Urothelium cell line (cell line): ENCODE data around the gene LRRC71.

Source experiments
- DNase-seq: peaks from one replicate; pipeline ENCODE4 v3.0.0; 2011; ENCODE audit warnings: low spot score, mixed read lengths
- FAIRE-seq: peaks from 2 replicates; lab custom pipeline; 2011; peaks lifted over from hg19 to GRCh38; lab: Jason Lieb, UNC

The LRRC71 gene

GRCh38 chr1:156943756-156944155 lies 23.3 kb downstream of the LRRC71 start:
- FAIRE-seq (no peak), DNase-seq (no peak)

DNA sequence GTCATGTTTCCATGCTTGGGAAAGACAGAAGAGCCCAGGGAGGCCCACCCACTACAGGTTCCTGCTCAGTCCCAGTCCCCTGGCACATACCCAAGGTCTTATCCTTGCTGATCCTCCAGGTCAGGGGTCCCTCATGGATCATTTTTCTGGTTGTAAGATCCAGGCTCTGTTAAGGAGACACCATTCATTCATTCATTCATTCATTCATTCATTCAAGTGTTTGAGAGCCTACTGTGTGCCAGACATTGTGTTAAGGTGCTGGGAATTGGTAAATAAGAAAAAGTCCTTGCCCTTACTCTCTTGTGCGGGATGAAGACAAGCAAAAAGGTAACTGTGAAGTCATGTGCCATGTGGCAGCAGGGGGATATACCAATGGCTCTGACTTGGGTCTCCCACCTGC lies 23.8 kb downstream of the LRRC71 start:
- DNase-seq = no peak
- FAIRE-seq = no peak

GRCh38 chr1:156944848-156945247 lies 24.4 kb downstream of the LRRC71 start:
- FAIRE-seq (no peak), DNase-seq (no peak)

- FAIRE-seq = no peak
- DNase-seq = peak; percentile 21
Observed at GRCh38 chr1:156945881-156946661, 25.6 kb downstream of the LRRC71 start.

GRCh38 chr1:156947127-156947526 lies 26.7 kb downstream of the LRRC71 start:
- no peak for DNase-seq
- FAIRE-seq = no peak

- FAIRE-seq = no peak
- DNase-seq = no peak
Observed at GRCh38 chr1:156947818-156948525, 27.5 kb downstream of the LRRC71 start.

- no peak for FAIRE-seq
- no peak for DNase-seq
Observed at GRCh38 chr1:156948708-156949107, 28.3 kb downstream of the LRRC71 start.

- DNase-seq (no peak), FAIRE-seq (no peak)
Observed at GRCh38 chr1:156949127-156949526, 28.7 kb downstream of the LRRC71 start.

DNA sequence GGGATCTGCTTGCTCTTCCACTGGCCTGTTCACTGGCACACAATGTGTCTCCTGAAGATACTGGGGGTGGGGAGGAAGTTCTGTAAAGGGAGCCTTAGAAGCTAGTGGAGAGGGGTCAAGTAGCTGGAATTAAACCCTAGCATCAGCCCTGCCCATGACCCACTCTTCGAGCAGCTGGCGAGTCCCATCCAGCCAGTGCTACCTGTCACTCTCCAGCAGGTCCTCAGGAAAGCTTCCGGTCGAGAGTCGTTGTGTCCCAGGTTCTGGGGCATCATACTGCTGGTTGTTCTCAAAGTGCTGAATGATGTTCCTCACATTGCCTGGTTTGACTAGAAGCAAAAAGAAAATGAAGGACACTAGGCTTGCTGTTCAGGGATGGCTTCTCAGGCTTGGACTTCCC lies 30.9 kb downstream of the LRRC71 start:
- FAIRE-seq (no peak), DNase-seq (no peak)

- FAIRE-seq (no peak), DNase-seq (no peak)
Observed at GRCh38 chr1:156953571-156953970, 33.1 kb downstream of the LRRC71 start.

GRCh38 chr1:156956333-156956732 lies 35.9 kb downstream of the LRRC71 start:
- DNase-seq = no peak
- no peak for FAIRE-seq

DNA sequence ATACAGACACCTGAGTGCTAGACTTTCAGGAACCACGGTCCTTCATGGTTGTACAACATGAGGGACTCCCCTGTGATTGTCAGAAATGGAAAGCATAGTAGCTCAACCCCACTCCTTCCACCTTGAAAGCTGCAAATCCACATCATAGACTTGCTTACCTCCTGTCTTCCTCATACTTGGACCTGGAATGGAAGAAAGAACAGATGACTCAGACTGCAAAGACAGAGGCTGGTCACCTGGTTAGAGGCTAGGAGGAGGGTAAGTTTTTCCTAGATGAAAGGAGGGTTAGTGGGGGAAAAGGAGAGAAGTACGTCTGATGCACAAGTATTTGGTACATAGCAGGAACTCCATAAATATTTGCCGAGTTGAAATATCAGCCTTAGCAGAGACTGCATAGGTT lies 37.2 kb downstream of the LRRC71 start:
- FAIRE-seq = no peak
- no peak for DNase-seq

DNA sequence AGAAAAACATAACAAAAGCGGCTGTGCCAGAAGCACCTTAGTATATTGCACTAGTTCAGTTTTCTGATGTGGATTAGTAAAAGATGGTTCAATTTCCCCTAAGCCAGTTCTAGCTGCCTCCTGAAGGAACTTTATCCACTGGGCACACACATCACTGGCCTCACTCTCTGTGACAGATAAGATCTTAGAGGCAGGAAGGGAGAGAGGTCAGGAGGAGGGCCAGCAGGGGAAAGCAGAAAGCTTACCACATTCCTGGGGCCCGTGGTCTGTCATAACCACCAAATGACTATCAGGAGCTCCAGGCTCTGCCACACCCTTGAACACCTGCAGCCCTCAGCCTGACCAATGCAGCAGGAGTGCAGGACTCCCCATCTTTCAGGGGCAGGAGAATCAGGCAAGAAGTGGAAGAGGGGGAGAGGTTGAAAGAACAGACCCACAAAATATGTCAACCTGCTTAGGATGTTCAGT lies 37.8 kb downstream of the LRRC71 start:
- FAIRE-seq (no peak), DNase-seq (no peak)

DNA sequence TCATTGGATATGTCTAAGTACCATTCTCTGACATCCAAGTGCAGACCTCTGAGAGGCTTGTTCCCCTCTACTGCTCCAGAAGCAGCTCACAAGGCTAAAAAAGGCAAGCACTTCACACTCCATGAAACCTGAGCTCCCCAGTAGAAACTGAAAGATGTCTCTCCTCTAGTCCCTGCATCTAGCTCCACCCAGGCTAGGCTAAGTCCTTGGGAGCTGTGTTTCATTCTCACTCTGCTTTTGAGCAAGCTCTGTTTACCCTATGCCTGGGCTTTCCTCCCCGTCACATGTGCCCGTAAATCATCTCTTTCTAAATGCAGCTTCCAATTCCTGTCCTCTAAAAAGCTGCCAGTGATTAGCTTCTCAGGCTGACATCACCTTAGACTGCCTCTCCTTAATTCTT lies 39.0 kb downstream of the LRRC71 start:
- FAIRE-seq (no peak), DNase-seq (no peak)

DNA sequence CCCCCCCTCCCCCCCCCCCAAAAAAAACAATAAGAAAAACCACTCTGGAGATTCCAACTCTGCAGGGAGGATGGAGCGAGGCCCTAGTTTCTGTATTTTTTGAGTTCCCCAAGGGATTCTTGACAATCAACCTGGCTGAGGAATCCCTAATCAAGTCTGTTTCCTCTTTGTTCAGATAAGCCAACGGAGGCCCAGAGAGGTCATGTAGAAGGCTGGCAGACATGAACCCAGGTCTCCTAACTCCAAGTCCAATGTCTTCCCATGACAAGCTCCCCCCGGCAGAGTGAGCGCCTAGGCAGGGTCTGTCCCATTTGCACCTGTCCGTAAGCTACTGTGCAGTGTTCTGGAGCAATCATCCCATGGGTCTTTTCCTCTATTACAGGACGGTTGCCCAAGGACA lies 39.5 kb downstream of the LRRC71 start:
- DNase-seq = no peak
- no peak for FAIRE-seq

- no peak for FAIRE-seq
- peak; percentile 49 for DNase-seq
Observed at GRCh38 chr1:156961709-156962108, 41.3 kb downstream of the LRRC71 start.

- FAIRE-seq = no peak
- DNase-seq = no peak
Observed at GRCh38 chr1:156963621-156964020, 43.2 kb downstream of the LRRC71 start.

- DNase-seq = no peak
- FAIRE-seq = no peak
Observed at GRCh38 chr1:156964441-156964840, 44.0 kb downstream of the LRRC71 start.

GRCh38 chr1:156969496-156969895 lies 49.1 kb downstream of the LRRC71 start:
- FAIRE-seq = no peak

DNA sequence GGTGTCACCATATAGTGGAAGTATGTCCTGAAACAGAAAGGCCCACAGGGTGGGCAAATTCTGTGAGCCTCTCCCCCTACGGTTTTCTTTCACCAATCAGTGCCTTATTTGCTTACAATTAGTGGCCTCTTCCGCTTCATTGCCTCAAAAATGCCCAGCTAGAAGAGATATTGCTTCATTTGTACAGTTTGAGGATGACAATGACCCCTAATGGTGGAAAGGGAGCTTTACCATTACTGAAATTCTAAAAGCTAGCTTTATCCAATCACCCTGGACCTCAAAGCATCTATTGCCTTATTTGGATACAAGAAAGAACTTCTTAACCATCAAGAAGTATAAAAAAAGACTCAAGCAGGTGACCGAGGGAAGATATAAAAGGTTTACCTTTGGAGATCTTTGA lies 49.6 kb downstream of the LRRC71 start:
- no peak for DNase-seq
- FAIRE-seq = no peak

More at GRCh38 chr1:156969496-156969895, 49.1 kb downstream of the LRRC71 start:
- DNase-seq = no peak

DNA sequence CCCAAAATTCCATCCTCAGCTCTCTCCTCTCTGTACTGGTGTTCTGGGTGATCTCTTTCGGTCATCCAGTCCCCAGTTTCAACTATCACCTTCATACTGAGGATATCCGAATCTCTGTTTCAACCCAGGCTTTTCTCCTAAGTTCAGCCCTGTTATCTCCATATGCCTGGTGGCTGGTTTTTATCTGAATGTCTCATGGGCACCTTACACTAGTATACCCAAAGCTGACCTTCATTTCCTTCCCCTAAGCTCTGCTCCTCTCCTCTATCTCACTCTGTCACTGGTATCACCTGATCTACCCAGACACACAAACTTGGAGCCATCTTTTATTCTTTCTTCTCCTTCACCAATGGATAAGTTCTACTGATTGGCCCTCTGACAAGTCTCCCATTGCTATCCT lies 53.0 kb downstream of the LRRC71 start:
- FAIRE-seq (no peak), DNase-seq (no peak)

GRCh38 chr1:156975084-156975483 lies 54.7 kb downstream of the LRRC71 start:
- no peak for DNase-seq
- no peak for FAIRE-seq
